Fibroblast of skin of left quadriceps (primary cell): Measurements from ENCODE around the gene CCDC187.

ENCODE experiments used
- DNase-seq, 2 experiments: peaks; one replicate each; pipeline ENCODE4 v3.0.0-alpha.2; 2013; ENCODE audit warnings: low read depth in 2 of 2

Gene CCDC187

GRCh38 chr9:136252846-136253245, 51.0 kb downstream of the CCDC187 start:
- DNase-seq, result no peak

- DNase-seq, result no peak
Observed at GRCh38 chr9:136252281-136252680, 51.6 kb downstream of the CCDC187 start.

GRCh38 chr9:136251264-136252115, 52.4 kb downstream of the CCDC187 start:
- DNase-seq, result no peak

- no peak for DNase-seq
Observed at GRCh38 chr9:136250676-136251075, 53.2 kb downstream of the CCDC187 start.

- DNase-seq, result no peak
Observed at GRCh38 chr9:136249877-136250559, 53.9 kb downstream of the CCDC187 start.

GRCh38 chr9:136248951-136249876, 54.7 kb downstream of the CCDC187 start:
- DNase-seq, result no peak

GRCh38 chr9:136247947-136248637, 55.8 kb downstream of the CCDC187 start:
- no peak for DNase-seq

- DNase-seq, result no peak
Observed at GRCh38 chr9:136247551-136247916, 56.4 kb downstream of the CCDC187 start.

GRCh38 chr9:136246849-136247550, 56.9 kb downstream of the CCDC187 start:
- no peak for DNase-seq

- peak; percentile 39 to 40 for DNase-seq
Observed at GRCh38 chr9:136245219-136246150, 58.4 kb downstream of the CCDC187 start, which contains the start of gene QSOX2. Gene QSOX2 (minus strand): TSS chr9:136245812. CDS start chr9:136245803, 9 bp downstream.

GRCh38 chr9:136244969-136245218, 59.0 kb downstream of the CCDC187 start:
- DNase-seq, result no peak

- DNase-seq, result no peak
Observed at GRCh38 chr9:136244122-136244968, 59.5 kb downstream of the CCDC187 start.

- DNase-seq, result no peak
Observed at GRCh38 chr9:136243631-136244030, 60.3 kb downstream of the CCDC187 start.

- DNase-seq, result no peak
Observed at GRCh38 chr9:136242918-136243525, 60.9 kb downstream of the CCDC187 start.

GRCh38 chr9:136242248-136242647, 61.6 kb downstream of the CCDC187 start:
- no peak for DNase-seq

GRCh38 chr9:136241542-136241941, 62.4 kb downstream of the CCDC187 start:
- no peak for DNase-seq

- no peak for DNase-seq
Observed at GRCh38 chr9:136240941-136241340, 63.0 kb downstream of the CCDC187 start.

GRCh38 chr9:136239983-136240330, 63.9 kb downstream of the CCDC187 start:
- no peak for DNase-seq
